Skin epidermis (tissue), 12 donors: ENCODE data around the gene OR5AU1.
A peak's percentile ranks its signal among the peaks of the same experiment; 100 is the strongest.

Source experiments
- H3K27ac ChIP-seq, 21 experiments: fragments of 200-600 bp; sonication (generic) in 11 of 21; one replicate each; pipeline ENCODE4 v1.5.0; 2020; ENCODE audit warnings: mild to moderate bottlenecking in 3 of 21, inconsistent platforms in 2 of 21, moderate library complexity in 2 of 21
- H3K4me3 ChIP-seq, 7 experiments: fragments of 200-600 bp; sonication (generic) in 2 of 7; one replicate each; pipeline ENCODE4 v1.5.0; 2020; ENCODE audit warnings: inconsistent platforms in 2 of 7, mild to moderate bottlenecking in 2 of 7, moderate library complexity in 1 of 7

OR5AU1 gene

DNA sequence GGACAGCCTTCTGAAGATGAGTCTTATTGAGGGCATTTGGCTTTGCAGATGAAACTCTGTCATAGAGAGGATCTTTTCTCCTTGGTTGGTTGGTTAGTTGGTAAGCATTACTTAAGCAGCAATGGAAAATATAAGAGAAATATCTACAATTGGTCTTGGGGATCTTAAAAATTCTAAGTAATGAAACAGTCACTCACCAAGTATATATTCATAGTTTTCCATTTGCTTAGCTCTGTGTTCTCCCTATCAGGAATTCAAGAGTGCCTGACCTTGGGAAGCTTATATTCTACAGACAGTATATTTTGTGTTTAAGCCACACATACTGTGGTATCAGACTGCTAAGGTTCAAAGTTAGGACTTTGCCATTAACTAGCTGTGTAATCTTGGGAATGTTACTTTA lies at the start of gene OR5AU1:
Gene OR5AU1, minus strand, starts transcription at position 101 of the 400 bp plus-strand sequence. CDS start 191 bp downstream, outside the sequence.
- Histone ChIP-seq H3K27ac (no peak within 1 kb of the TSS), H3K4me3 (no peak within 1 kb of the TSS)

DNA sequence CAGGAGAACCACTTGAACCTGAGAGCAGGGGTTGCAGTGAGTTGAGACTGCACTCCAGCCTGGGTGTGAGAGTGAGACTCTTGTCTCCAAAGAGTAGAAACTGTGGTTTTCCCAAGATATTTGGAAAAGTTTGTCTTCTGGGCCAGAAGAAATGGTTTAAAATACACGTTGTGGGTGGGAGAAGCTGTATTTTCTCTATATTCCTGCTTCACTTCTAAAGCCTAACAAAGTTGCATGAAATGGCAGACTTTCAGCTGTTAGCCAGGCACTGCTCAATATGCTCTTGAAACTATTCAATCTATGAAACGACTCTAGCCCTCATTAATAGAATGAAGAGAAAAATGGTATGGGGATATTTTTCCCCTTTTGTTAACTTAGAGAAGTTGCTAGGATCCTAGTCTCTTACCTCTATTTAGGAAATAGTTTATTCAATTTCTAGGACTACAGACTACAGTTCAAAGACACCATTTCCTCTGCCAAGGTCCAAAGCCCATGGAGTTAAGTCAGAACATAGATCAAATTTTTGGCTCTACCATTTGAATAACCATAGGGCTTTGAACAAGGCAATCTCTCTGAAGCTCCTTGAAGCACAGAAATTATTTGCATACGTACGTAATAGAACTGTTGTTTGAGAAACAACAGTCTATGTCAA lies 49.3 kb upstream of the OR5AU1 start:
- Histone ChIP-seq H3K27ac (no peak overlapping the region), H3K4me3 (no peak overlapping the region)

DNA sequence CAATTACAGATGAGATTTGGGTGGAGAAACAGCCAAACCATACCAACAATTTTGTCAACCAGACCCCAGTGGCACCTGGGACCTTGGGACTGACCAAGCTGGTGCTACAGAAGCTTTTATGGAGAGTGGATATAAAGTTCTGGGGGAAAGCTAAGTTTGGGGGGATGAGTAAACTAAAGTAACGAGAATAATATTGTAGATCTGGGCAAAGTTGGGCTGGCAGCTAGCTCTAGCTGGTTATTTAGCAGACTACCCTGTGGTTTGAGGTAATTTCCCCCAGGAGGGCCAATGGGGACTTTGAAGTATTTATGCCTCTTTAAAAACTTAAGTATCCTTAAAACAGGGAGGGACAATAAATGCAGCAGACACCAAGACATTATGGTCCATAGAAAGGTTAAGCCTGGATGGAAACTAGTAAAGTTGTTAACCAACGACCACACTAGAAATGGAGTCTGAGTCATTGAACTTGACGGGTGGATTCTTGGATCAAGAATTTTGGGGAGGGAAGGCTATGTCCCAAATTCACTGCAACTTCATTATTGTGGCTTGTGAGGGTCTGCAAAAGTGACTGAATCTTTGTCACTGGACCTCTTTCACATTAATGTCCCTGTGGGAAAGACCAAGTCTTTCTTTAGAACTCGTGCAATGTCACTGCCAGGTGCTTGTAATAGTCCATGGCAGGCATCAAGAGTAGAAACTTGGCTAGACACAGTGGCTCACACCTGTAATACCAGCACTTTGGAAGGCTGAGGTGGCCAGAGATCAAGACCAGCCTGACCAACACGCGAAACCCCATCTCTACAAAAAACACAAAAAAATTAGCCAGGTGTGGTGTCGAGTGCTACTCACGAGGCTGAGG lies 48.5 kb upstream of the OR5AU1 start:
- Histone ChIP-seq H3K4me3 (no peak overlapping the region), H3K27ac (no peak overlapping the region)

DNA sequence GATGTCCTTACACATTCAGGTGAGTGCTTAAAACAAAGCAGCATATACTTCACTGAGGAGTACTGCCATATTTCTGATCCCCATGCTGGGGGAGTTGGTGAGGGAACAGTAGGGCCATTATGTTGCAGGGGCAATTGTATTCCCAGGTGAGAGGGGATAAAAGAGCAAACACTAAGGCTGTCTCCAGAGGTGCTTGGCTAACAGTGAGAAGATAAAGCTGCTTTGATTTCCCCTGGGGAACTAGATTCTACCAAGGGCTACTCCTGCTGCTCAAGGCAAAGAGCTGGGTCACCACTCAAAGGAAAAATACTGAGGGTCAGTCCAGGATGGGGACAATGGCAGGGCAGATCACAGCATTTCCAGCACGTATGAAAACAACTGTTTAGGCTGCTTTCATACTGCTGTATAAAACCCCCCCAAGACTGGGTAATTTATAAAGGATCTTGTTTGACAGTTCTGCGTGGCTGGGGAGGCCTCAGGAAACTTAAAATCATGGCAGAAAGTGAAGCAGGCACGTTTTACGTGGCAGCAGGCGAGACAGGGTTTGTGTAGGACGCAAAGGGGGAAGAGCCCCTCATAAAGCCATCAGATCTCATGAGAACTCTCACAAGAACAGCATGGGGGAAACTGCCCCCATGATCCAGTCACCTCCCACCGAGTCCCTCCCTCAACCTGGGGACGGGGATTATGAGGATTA lies 47.8 kb upstream of the OR5AU1 start:
- H3K27ac ChIP-seq, result no peak overlapping the region

DNA sequence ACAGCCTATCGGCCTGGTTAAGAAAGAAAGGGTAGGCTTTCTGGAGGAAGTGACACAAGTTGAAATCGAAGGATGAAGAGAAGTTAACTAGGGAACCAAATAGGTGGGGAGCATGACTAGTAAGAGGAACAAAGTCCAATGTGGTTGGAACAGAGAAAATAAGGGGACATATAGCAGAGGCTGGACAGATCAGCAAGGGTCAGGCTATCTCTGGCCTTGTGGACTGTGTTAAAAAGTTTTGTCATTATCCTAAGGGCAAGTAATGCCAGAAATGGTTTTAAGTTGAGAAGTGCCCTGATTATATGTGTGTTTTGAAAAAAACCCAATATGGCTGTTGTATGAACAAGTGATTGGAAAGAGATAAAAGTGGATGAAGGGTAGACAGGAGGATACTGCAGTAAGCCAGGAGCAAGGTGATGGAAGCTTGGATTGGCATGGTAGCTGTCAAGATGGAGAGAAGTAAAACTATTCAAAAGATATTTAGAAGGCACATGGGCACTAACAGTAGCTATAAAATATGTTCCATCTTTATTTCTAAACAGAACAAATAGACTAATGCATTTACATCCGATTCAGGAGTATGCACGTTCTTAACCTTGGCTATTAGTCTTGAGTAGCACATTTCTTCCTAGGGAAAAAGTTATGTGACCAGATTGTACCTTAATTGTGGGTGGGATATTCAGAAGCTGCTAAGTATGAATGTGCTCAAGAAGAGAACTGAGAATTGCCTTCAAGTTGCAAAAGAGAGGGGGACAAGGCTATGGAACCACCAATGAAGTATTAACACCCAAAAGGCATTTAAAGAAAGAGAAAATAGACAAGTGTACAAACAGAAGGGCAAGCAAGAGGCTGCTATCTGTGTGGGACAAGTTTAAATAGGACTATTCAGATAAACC lies 46.8 kb upstream of the OR5AU1 start:
- H3K27ac ChIP-seq, result no peak overlapping the region
- no peak overlapping the region for H3K4me3 ChIP-seq

More for the DNA sequence above, 47.8 kb upstream of the OR5AU1 start:
- H3K4me3 ChIP-seq, result no peak overlapping the region

DNA sequence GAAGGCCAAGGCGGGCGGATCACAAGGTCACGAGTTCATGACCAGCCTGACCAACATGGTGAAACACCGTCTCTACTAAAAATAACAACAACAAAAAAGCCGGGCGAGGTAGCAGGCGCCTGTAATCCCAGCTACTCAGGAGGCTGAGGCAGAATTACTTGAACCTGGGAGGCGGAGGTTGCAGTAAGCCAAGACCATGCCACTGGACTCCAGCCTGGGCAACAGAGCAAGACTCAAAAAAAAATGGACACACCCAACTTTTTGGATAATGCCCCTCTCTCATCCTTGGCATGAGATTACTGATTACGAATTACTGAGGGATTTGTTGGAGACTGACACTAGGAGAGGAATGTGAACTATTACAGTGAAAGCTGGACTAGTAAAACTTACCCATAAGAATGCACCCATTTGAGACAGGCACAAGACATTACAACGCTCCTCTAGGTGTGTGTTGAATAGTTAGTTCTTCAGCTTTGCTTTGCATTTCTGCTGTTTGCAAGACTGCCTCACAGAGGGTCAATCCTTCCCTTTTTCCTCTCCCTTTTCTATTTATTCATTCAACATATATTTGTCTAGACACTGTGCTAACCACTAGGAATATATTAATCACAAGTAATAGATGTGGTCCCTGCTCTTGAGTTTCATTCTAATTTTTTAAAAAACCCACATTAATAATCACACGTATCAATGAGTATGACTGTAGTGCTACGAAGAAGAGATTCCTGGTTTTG lies 46.0 kb upstream of the OR5AU1 start:
- H3K27ac ChIP-seq, result no peak overlapping the region
- no peak overlapping the region for H3K4me3 ChIP-seq

DNA sequence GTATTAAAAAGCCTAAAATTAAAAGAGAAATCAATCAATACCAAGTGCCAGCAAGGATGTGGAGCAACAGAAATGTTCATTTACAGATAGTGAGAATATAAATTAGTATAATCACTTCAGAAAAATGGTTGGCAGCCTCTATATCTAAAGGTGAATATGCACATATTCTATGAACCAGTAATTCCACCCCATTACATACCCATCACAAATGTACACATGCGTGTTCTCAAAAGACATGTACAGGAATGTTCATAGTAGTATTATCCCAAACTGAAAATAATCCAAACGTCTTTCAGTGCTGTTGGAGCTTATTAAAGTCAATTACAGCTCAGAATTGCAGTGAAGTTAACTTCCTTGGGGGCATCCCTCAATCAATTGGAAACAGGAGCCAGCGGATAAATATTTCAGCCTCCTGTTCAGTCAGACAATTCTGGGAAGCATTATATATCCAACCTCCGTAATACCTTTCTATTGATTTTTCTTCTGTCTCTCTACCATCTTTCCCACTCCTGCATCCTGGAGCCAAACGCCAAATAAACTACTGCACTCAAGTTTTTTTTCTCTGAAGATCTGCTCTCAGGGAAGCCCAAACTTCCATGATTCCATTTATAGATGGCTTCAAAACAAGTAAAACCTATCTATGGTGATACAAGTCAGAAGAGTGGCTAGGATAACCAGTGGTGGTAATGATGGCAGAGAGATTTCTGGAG lies 45.0 kb upstream of the OR5AU1 start:
- no peak overlapping the region for H3K27ac ChIP-seq
- H3K4me3 ChIP-seq, result no peak overlapping the region

DNA sequence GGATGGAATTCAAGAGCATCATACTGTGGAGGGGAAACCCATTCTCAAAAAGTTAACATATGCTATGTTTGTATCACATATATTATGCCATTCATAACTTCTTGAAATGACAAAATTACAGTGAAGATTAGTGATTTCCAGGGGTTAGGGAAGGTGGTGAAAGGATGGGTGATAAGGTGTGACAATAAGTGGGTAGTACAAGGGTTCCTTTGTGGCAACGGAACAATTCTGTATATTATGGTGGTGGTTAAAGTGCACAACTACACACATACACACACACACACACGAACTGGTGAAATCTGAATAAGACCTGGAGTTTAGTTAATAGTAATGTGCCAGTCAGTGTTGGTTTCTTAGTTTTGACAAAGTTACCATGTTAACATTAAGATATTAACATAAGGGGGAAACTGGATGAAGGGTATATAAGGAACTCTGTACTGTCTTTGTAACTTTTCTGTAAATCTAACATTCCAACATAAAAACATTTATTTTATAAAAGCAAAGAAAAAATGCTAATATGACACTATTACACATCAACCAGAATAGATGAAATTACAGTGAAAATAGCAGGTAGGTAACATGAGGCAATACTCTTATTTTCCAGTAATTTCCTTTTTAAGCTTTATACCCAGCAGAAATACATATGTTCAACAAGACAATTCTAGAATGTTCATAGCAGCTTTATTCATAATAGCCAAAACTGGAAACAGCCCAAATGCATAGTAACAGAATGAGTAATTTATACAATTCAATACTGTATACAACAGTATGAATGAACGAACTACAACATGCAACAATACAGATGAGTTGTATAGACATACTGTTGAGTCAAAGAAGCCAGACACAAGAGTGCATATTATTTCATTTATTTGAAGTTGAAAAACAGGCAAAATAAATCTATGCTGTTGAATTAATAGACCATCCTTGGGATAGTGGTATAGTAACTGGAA lies 44.0 kb upstream of the OR5AU1 start:
- no peak overlapping the region for H3K27ac ChIP-seq
- H3K4me3 ChIP-seq, result no peak overlapping the region

DNA sequence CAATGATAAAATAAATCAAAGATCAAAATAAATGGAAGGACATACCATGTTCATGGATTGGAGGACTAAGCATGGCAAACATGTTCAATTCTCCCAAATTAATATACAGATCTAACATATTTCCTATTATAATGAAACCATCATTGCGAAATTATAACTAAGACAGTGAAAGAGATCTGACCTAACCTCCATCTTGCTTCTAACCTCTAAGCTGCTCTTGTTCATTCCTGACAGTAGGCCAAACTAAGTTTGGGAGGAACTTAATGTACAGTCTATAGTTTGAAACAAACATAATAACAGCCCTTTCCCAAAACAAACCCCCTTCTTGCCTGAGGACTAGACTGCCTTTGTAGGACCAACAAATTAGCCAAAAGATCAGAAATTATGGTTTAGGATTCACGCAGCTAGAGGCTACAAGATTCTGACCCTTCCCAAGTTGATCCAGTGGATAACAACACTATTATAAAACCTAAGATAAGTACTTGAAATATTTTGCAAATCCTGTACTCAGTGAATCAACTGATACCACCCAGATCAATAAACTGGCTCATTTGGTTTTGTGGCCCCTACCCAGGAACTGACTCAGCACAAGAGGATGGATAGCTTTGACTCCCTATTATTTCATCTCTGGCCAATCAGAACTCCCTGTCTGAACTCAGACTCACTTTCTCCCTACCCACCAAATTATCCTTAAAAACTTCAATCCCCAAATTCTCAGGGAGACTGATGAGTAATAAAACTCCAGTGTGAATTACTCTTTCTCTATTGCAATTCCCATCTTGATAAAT lies 41.7 kb upstream of the OR5AU1 start:
- no peak overlapping the region for H3K27ac ChIP-seq
- H3K4me3 ChIP-seq, result no peak overlapping the region

DNA sequence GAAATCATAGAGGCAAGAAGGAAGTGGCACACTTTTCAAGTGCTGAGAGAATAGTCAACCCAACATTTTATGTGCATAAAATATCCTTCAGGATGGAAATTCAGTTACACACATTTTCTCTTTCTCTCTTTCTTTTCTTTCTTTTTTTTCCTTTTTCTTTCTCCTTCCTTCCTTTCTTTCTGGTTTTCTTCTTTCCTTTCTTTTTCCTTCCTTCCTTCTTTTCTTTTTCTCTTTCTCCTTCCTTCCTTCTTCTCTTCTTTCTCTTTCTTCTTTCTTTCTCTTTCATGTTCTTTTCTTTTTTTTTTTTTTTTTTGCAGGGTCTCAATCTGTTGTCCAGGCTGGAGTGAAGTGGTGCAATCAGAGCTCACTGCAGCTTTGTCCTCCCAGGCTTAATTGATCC lies 38.7 kb upstream of the OR5AU1 start:
- no peak overlapping the region for H3K27ac ChIP-seq
- no peak overlapping the region for H3K4me3 ChIP-seq

DNA sequence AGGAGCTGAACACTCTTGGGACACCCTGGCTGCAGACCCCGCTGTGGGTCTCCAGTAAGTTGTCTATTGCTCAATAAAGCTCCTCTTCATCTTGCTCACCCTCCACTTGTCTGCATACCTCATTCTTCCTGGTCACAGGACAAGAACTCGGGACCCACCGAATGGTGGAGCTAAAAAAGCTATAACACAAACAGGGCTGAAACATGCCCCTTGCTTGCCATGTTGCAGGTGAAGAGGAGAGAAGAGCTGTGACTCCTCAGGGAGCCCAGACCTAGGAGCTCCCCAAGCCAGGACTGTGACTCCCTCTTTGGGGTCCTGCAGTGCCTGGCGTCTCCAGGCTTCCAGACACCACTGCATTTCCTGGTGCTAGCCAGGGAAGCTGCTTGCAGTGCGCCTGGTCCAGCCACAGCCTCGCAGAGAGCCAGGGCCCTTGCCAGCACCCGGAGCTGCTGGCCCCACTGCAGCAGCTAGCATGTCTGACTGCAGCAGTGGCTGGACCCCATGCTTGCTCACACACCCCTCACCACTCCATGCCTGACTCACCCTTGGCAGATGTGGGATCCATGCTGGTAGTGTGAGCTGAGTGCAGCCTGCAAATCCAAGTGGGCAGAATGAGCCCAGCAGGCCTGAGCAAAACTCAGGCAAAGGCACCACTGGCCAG lies 37.1 kb upstream of the OR5AU1 start:
- Histone ChIP-seq H3K4me3 (no peak overlapping the region), H3K27ac (no peak overlapping the region)

DNA sequence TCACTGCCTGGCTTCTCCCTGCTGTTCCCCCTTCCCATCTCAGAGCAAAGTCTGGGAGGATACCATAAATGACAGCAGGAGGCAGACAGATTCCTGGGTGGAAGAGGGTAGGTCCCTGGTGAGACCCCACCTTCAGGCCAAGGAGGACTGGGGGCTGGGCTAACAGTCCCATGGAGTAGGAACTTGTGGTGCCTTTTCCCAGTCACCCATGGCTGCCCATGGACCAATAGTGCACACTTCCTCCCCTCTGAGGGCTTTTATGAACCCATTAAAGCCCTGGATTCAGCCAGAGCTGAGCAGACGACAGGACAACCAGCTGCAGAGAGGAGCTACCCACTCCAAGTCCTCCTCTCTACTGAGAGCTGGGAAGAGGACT lies 36.6 kb upstream of the OR5AU1 start:
- no peak overlapping the region for H3K27ac ChIP-seq
- H3K4me3 ChIP-seq, result peak overlapping the region in 4 of 7 experiments; percentile 12 to 41 (median 22)

DNA sequence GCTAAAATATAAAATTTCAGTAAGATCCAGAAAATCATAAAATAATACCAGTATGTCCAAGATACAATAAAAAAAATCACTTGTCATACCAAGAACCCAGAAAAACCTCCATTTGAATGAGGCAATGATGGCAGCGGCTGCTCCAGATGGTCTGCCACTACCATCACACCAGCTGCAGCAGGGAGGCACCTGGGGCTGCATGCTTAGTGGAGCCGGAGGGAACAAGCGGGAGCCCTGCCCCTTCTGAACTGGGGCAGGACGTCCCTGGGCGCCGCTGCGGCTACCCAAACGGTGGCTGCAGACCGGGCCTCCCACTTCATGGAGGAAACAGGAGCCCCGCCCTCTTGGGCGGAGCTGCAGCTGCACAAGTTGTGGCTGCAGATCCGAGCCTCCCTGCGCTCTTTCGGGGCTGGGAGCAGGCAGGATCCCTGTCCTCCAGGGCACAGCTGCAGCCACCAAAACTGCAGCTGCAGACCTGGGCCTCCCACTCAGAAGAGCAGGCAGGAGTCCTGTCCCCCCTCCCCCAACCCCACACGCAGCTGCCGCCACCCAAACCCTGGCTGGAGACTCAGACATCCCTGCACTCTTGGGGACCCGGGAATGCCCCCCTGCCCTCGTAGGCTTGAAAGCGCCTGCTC lies 36.1 kb upstream of the OR5AU1 start:
- Histone ChIP-seq H3K27ac (no peak overlapping the region), H3K4me3 (peak overlapping the region in 5 of 7 experiments; percentile 10 to 41 (median 15))

DNA sequence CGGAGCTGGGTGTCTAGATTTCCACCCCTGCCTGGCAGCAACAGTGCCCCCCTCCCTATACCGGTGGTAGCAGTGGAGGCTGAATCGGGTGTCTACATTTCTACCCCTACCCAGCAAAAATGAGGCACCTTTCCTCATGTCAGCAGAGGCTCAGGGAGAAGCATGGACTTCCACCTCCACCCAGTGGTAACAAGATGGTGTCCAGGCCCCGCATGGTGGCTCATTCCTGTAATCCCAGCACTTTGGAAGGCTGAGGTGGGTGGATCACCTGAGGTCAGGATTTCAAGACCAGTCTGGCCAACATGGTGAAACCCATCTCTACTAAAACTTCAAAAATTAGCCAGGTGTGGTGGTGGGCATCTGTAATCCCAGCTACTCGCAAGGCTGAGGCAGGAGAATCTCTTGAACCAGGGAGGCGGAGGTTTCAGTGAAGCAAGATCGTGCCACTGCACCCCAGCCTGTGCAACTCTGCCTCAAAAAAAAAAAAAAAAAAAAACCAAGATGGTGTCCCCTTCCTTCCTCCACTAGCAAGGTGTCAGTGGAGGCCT lies 35.5 kb upstream of the OR5AU1 start:
- Histone ChIP-seq H3K4me3 (peak overlapping the region in 3 of 7 experiments; percentile 15 to 41 (median 30)), H3K27ac (no peak overlapping the region)

DNA sequence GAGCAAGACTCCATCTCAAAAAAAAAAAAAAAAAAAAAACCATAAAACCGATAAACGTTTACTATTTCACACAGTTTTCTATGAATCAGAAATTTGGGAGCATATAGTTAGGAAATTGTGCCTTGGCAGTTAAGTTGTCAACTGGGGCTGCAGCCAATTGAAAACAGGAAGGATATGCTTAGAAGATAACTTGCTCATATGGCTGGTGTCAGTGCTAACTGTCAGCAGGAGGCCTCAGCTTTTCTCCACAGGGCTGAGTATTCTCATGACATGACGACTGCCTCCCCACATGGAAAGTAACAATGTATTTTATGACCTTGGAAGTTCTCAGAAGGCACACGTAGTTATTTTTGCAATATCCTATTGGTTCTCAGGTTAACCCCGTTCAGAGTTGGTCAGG lies 29.6 kb upstream of the OR5AU1 start:
- H3K27ac ChIP-seq, result no peak overlapping the region
- H3K4me3 ChIP-seq, result no peak overlapping the region
